Measurements from ENCODE around the gene LILRB1. TPM values are rescaled to one million over a fixed set of nuclear protein-coding genes. Genes with fewer than 3 reads are reported as not detected.

Gene LILRB1
- total RNA-seq, 4 donors from 2014 or later: 0.59 to 15.3 (median 3.4) TPM

DNA sequence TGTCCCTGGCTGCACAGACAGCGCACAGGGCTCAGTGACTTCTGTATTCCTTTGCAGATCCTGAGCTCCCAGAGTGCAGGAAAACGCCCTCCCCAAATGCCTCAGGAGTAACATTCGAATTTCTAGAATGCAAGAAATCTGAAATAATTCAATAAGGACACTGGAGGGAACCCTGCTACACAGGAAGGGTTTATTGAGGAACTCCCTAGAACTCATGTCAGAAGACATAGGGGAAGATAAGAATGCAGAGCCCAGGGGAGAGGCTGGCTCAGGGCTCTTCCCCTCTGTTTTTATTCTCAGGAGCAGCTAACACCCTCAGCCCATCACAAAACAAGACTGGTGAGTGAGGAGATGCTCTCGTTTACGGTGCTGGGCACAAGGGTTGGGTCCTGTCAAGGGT, 30.1 kb upstream of the LILRB1 start:
- 55 to 72% methylated on average over 4 to 5 of the region's 5 CpGs for WGBS, 2 donors
- DNase-seq (ENCODE audit: low spot score in 2 of 2): no peak
- Histone ChIP-seq H3K4me1 (no peaks in the 10 kb centered on the region), H3K27ac (no peak overlapping the region), H3K4me3 (no peak overlapping the region), H3K36me3 (no peaks in the 10 kb centered on the region), H3K9me3 (peaks cover 0 to 10% (median 0%) of the 10 kb centered on the region in 4 donors), H3K27me3 (no peaks in the 10 kb centered on the region)
- TF ChIP-seq POLR2A (IDR thresholded peaks at IDR 0.05) (no peak), EP300 (IDR thresholded peaks at IDR 0.05) (no peak)
- TF ChIP-seq, protein P1, sequence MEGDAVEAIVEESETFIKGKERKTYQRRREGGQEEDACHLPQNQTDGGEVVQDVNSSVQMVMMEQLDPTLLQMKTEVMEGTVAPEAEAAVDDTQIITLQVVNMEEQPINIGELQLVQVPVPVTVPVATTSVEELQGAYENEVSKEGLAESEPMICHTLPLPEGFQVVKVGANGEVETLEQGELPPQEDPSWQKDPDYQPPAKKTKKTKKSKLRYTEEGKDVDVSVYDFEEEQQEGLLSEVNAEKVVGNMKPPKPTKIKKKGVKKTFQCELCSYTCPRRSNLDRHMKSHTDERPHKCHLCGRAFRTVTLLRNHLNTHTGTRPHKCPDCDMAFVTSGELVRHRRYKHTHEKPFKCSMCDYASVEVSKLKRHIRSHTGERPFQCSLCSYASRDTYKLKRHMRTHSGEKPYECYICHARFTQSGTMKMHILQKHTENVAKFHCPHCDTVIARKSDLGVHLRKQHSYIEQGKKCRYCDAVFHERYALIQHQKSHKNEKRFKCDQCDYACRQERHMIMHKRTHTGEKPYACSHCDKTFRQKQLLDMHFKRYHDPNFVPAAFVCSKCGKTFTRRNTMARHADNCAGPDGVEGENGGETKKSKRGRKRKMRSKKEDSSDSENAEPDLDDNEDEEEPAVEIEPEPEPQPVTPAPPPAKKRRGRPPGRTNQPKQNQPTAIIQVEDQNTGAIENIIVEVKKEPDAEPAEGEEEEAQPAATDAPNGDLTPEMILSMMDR (IDR thresholded peaks at IDR 0.05): no peak

DNA sequence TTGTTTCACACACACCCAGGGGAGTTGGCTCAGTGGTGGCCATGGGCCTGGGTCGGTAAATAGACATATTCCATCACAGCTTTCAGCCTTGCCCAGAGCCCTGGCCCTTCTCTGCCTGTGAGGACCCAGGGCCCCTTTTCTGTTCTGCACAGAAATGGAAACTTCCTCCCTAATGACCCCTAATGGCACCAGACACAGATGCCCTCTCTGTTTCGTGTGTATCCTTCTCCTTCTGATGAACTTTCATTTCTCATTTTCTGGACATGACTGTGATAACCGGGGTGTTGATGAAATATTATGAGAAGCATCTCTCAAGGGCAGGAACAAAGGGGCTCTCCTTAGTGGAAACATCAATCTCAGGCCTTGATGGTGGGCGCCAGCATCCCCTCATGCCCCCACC, 24.1 kb upstream of the LILRB1 start:
- TF ChIP-seq EP300 (IDR thresholded peaks at IDR 0.05): no peak
- Histone ChIP-seq H3K4me3 (no peak overlapping the region), H3K36me3 (no peaks in the 10 kb centered on the region), H3K27ac (no peak overlapping the region), H3K27me3 (no peaks in the 10 kb centered on the region), H3K4me1 (no peaks in the 10 kb centered on the region), H3K9me3 (peaks cover 0 to 58% (median 0%) of the 10 kb centered on the region in 4 donors)
- 48 to 62% methylated on average over 4 of the region's 4 CpGs for WGBS, 2 donors
- no peak for DNase-seq (ENCODE audit: low spot score in 2 of 2)

DNA sequence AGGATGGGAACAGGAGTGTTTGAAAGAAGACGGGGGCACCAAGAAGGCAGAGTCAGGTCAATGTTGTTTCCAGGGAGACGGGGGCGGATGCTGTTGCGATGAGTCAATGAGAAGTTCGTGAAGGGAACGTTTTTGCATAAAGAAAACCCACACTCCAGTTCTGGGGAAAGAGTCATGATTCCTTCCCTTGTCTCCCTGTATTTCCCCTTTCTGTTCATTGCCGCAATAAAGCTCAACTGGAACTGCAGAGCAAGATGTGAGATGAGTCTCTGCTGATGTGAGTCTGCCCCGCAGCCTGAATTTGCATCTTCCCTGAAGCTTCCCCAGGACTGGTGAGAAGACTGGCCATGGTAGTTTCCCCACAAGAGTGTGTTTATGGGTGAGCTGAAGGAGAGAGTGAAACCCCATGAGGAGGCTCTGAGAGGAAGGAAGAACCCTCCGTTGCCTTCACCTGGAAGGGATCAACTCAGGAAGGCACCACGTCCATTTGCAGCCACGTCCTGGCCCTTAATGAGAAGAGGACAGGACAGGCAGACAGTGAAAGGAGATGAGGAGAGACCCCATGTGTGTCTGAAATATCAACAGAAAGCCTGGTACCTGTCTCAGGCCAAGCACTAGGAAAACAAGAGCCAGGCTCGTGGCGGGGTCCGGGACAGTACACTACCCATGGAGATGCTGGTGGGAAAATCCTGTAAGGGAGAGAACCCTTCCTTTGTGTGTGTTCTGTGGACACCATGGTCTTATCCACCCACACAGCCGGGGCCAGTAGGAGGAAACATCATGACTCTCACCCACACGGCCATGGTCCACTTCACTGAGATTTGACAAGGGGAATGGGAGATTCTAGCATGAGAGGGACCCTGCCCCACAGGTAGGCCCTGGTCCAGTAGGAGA, 23.1 kb upstream of the LILRB1 start:
- H3K27me3 ChIP-seq: no peaks in the 10 kb centered on the region
- peaks cover 0 to 58% (median 0%) of the 10 kb centered on the region in 4 donors for H3K9me3 ChIP-seq
- TF ChIP-seq, protein P1 (IDR thresholded peaks at IDR 0.05): no peak
- H3K4me3 ChIP-seq: no peak overlapping the region
- no peak overlapping the region for H3K27ac ChIP-seq
- no peaks in the 10 kb centered on the region for H3K4me1 ChIP-seq
- 68 to 69% methylated on average over 16 of the region's 16 CpGs for WGBS, 2 donors
- no peak for DNase-seq (ENCODE audit: low spot score in 2 of 2)
- no peaks in the 10 kb centered on the region for H3K36me3 ChIP-seq

DNA sequence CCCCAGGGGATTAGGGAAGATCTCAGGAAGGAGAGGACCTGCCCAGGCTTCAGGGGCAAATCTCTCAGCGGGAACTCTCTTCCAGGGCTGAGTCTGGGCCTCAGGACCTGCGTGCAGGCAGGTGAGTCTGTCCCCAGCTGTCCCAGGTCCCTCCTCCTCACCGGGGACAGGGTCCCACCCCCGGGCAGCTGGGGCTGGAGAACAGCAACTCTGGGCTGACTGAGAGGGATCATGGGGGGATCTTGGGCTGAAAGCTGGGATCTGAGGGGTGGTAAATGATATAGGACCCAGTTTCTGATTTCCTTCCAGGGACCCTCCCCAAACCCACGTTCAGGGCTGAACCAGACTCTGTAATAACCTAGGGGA, 22.5 kb upstream of the LILRB1 start:
- Histone ChIP-seq H3K4me3 (no peak overlapping the region), H3K9me3 (peaks cover 0 to 58% (median 0%) of the 10 kb centered on the region in 4 donors), H3K36me3 (no peaks in the 10 kb centered on the region), H3K27me3 (no peaks in the 10 kb centered on the region), H3K27ac (no peak overlapping the region), H3K4me1 (no peaks in the 10 kb centered on the region)
- no peak for DNase-seq (ENCODE audit: low spot score in 2 of 2)
- TF ChIP-seq, protein P1 (IDR thresholded peaks at IDR 0.05): no peak
- no peak for TF ChIP-seq POLR2A (IDR thresholded peaks at IDR 0.05)
- TF ChIP-seq EP300 (IDR thresholded peaks at IDR 0.05): no peak
- 72 to 74% methylated on average over 5 of the region's 5 CpGs for WGBS, 2 donors

DNA sequence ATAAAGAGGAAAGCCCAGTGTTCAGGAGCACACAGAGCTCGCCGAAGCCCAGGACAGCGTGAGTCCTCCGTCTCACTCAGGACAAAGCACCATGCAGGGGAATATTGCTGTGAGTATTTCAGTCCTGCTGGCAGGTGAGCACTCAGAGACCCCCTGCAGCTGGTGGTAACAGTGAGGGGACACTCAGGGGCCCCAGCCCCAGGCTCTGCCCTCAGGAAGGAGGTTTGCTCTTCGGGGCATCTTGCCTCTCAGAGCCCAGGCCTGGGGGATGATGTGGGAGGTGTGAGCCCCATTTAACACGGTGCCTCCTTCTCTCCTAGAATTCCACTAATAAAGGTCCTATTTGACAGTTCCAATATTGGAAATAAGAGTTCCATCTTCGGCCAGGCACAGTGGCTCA, 22.1 kb upstream of the LILRB1 start:
- Histone ChIP-seq H3K27ac (no peak overlapping the region), H3K4me1 (no peaks in the 10 kb centered on the region), H3K36me3 (no peaks in the 10 kb centered on the region), H3K27me3 (no peaks in the 10 kb centered on the region), H3K4me3 (no peak overlapping the region), H3K9me3 (peaks cover 0 to 58% (median 0%) of the 10 kb centered on the region in 4 donors)
- TF ChIP-seq EP300 (IDR thresholded peaks at IDR 0.05) (no peak), POLR2A (IDR thresholded peaks at IDR 0.05) (no peak)
- TF ChIP-seq, protein P1 (IDR thresholded peaks at IDR 0.05): no peak
- no peak for DNase-seq (ENCODE audit: low spot score in 2 of 2)
- WGBS, 2 donors: 71 to 90% methylated on average over 5 to 7 of the region's 7 CpGs
